Right ventricle myocardium superior (tissue), 1 donor: Measurements from ENCODE around the gene BTLA. TPM values are rescaled to one million over a fixed set of nuclear protein-coding genes. Genes with fewer than 3 reads are reported as not detected.

Experiments used
- ATAC-seq: fragments of 200-7000 bp; cut with Tn5 transposase; one replicate; pipeline ENCODE4 v1.9.1; 2020; ENCODE audit warnings: mild to moderate bottlenecking; ENCODE audit not compliant: poor library complexity
- DNase-seq: peaks from one replicate; pipeline ENCODE4 v3.0.0-alpha.2; 2020
- intact Hi-C: fragments of 100-400 bp; cut with DNase I; formaldehyde crosslinking; loops from one replicate; pipeline ENCODE4 v1.11.2; 2022
- total RNA-seq: library from RNA; stranded (reverse); fragmentation: NEBNext Ultra II Directional; extraction: Animal tissue kit (Norgen Biotek cat#: 25700); gene quantifications from one replicate; pipeline ENCODE4 v1.2.1, GENCODE V29; 2021
- donor health status: DM: no; HTN: yes; CAD: no; lungs with severe emphysema.

BTLA gene
- total RNA-seq, 1 donor from 2014 or later, result not detected

GRCh38 chr3:112415390-112415789, 83.9 kb downstream of the BTLA start:
- intact Hi-C loops, result no loop called here
- ATAC-seq (no peak), DNase-seq (no peak)

Other genes starting within 250 kb of the BTLA start
- gene SLC9C1, start 205.3 kb downstream of the BTLA start, total RNA-seq, result 1.7 TPM
- 0.91 TPM for gene CD200, start 166.3 kb downstream of the BTLA start, total RNA-seq
- gene ATG3, start 62.5 kb upstream of the BTLA start, total RNA-seq, result 37.6 TPM
- gene SLC35A5, start 62.6 kb upstream of the BTLA start, total RNA-seq, result 13.7 TPM
- gene CCDC80, start 141.7 kb upstream of the BTLA start, total RNA-seq, result 54.0 TPM